ENCODE measurements around the gene CDC42EP4.

Gene CDC42EP4, protein sequence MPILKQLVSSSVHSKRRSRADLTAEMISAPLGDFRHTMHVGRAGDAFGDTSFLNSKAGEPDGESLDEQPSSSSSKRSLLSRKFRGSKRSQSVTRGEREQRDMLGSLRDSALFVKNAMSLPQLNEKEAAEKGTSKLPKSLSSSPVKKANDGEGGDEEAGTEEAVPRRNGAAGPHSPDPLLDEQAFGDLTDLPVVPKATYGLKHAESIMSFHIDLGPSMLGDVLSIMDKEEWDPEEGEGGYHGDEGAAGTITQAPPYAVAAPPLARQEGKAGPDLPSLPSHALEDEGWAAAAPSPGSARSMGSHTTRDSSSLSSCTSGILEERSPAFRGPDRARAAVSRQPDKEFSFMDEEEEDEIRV

DNA sequence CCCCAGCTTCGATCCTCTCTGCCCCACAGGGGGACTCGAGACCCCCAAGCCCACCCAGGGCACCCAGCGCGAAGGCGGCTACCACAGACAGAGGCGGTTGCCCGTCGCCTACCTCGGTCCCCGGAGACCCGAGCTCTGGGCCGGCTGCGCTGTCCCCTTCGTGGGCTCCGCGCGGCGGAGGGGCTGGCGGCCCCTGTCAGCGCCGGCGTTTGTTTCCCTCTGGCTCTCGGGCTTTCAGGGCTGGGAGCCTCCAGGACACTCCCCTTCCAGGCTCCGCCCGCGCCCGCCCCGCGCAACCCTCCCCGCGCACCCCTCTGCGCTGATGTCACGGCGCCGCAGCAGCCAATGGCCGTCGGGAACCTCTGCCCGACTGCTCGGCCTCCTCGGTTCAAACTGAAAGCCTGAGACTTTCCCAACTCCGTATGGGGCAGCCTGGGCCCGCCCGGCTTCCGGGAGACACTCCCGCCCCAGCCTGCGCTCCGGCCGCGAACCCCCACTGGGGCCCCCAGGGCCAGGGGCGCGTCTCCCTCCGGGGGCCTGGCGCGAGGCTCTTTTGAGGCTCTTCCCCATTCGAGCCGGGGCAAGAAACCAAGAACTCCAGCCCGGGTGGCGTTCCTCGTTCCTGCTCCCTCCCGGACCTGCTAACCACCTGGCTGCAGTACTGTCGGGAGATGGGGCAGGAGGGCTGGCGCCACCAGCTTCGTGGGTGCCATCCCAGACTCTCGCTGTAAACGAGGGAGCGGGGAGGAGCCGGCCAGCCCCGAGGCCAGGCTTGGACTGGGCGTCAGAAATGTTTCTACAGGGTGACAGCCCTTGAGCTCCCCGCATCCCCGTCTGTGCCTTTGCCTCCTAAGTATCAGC lies at the start of gene CDC42EP4:
Gene CDC42EP4, minus strand, starts transcription at position 221 of the 861 bp plus-strand sequence. CDS start 25,501 bp downstream, outside the sequence.
- peak; percentile 85 for DNase-seq

DNA sequence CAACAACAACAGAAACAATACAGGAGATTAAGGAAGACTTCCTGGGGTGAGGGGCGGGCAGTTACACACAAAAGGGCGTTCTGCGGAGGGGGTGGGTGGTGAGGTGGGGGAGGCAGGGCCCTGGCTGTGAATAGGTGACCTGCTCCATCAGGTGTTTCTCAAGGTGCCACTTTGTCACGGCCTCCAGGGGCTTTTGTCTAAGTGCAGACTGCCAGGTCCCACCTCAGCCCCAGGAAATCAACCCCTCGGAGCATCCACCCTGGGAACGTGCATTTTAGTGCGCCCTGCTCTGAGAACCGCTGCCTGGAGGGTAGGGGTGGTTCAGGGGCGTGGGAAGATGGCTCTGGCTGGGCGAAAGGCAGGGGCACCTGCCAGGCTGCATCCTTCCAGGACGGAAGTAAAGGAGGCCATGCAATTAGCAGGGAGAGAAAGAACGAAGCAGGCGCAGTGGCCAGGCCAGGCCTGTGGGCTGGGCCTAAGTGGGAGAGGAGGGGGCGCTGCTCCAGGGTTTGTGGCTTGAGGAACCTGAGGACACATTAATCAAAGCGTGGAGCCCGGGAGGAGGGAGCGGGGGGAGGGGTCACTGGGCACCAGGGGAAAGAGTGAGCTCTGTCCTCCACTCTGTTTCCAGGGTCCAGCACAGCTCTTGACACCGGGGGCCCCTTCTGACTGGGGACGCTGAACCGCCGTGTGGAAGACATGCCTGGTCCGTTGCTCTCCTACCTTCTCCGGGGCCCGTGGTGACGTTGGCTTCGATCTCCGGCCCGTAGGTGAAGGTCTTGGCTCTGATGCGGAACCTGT lies 49.4 kb upstream of the CDC42EP4 start:
- no peak for DNase-seq

DNA sequence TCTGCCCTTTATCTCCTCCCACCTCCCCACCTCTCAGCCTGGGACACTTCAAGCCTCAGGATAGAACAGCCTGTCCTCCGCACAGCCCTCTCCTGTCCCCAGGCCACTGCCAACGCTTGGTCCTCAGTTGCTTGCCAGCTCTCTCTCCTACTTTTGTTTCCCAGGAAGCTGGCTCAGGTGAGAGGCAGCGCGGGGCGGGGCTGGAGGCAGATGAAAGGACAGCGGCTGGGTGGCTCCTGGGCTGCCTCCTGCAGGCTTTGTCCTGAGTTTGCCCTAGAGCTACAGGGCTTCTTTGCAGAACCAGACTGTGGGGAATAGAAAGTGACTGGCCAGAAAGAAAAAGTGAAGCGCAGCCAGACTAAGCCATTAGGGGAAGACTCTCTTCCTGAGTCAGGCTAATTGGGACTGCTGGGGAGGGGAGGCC lies 48.2 kb upstream of the CDC42EP4 start:
- no peak for DNase-seq

DNA sequence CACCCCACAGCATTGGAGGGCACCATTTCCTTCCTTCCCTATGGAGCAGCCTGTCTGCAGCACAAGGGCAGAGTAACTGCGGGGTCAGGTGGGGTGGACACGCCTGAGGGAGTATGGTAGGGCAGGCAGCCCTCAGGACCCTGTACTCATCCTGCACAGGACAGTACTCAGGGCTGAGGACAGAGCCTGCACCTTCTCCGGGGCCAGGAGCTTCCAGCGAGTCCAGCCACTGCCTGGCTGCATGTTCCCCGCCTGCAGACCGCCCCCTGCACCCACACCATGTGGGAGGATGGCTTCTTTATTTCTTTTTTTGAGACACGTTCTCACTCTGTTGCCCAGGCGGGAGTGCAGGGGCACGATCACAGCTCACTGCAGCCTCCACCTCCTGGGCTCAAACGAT lies 47.6 kb upstream of the CDC42EP4 start:
- no peak for DNase-seq

GRCh38 chr17:73358668-73359067 lies 46.9 kb upstream of the CDC42EP4 start:
- DNase-seq: no peak

DNA sequence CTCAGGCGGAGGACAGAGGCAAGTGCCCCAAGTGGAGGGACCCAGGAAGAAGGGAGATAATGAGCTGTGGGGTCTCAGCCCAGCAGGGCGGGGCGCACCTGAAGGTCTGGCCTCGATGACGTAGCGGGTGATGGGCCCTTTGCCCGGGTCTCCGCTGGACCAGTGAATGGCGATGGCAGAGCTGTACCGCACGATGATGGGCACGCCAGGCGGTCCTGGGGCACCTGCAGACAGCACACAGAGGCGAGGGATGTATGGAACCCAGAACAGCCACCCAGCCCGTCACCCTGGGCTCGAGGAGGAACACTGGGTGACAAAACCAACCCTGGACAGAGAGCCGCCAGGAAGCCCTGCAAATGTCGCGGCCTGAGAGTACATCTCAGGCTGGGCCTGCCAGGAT lies 46.2 kb upstream of the CDC42EP4 start:
- DNase-seq: no peak

- DNase-seq: no peak
Measured at GRCh38 chr17:73357318-73357717, 45.5 kb upstream of the CDC42EP4 start.

DNA sequence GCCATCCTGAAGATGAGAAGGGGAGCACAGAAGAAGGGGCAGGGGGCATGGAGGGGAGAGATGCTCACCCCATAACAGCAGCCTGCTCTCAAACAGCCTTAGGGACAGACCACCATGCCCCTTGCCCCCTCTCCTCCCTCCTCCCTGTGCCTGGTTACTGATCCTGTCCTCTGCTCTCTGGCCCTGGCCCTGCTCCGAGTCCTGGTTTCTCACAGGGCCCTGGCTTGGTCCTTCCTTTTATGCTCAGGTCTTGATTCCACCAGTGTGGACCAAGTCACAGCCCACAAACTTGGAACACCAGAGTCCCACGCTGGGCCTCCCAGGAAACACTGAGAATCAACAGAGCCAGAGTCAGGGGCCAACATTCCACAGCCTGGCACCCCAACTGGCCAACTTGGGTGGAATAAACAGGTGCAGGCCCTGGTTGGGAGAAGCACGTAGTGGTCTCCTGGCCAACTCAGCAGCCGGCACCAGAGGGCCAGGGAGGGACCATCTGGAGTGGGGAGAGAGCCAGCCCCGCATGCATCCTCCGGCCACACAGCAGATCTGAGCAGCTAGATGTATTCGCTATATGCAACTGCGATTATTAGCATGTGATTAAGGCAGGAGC lies 44.9 kb upstream of the CDC42EP4 start:
- DNase-seq: no peak

DNA sequence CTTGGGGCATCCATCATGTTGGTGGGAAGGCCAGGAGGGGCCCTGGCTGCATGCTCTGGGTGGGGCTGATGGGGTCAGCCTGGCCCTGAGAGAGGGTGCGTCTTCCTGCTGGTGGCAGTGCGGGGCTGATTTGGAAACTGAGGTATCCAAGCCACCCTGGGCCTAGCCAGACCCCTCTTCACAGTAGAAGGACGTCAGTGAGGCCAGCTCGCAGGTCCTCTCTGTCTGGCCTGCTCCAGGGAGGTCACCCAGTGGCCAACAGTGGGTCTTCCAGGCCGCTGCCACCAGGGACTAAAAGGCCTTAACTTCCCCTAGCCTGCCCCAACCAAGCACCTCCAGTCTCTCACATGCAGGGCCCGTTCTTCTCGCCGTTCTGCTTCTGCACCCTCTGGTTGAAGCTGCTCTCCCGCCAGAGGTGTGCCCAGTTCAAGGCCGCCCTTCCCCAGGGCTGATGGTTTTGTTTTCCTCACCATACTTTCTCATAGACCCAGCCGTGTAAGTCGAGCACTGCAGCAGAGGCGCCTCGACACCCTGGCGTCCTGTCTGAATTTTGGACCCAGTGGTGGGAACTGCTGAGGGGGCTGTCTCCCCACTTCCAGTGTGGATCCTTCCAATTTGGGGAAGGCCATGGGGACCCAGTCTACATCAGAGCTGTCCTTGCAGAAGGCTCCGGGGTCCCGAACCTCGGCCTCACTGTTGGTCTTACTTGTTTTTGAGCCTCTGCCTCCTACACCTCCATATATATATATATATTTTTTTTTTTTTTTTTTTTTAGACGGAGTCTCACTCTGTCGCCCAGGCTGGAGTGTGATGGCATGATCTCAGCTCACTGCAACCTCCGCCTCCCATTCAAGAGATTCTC lies 42.9 kb upstream of the CDC42EP4 start:
- no peak for DNase-seq

GRCh38 chr17:73352261-73352660 lies 40.5 kb upstream of the CDC42EP4 start:
- no peak for DNase-seq

GRCh38 chr17:73351764-73352163 lies 40.0 kb upstream of the CDC42EP4 start:
- DNase-seq: no peak

DNA sequence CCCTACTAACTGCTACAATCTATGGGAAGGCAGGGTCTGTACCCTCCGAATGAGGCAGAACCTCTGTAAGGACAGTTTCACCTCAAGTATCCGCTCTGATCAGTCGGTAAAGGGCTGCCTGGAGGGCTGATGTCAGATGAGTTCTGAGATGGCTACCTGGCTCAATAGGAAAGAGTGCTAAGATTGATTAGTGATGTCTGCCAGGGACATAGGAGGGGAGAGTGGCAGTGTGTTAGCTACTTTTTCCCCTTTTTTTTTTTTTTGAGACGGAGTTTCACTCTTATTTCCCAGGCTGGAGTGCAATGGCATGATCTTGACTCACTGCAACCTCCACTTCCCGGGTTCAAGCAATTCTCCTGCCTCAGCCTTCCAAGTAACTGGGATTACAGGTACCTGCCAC lies 39.1 kb upstream of the CDC42EP4 start:
- no peak for DNase-seq

- DNase-seq: no peak
Measured at GRCh38 chr17:73349647-73350046, 37.8 kb upstream of the CDC42EP4 start.

DNA sequence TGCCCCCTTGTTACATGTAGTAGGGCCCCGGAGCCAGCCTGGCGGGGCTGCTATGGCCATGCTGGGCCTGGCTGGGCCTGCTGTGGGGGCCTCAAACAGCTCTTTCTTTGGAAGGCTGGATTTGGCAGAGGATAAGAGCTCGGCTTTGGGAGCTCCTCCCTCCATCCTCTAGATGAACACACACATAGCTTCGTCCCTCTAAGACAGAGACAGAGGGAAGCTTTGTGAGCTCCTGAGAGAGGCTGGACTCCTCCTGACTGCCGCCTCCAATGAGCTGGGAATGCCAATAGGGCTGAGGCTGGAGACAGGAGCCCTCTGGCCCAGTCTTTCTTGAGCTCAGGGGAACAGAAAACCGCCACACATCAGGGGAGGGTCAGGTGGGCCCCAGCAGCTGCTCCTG lies 37.3 kb upstream of the CDC42EP4 start:
- DNase-seq: no peak

GRCh38 chr17:73348829-73349095 lies 37.0 kb upstream of the CDC42EP4 start:
- DNase-seq: no peak

GRCh38 chr17:73348018-73348828 lies 36.4 kb upstream of the CDC42EP4 start:
- DNase-seq: no peak

DNA sequence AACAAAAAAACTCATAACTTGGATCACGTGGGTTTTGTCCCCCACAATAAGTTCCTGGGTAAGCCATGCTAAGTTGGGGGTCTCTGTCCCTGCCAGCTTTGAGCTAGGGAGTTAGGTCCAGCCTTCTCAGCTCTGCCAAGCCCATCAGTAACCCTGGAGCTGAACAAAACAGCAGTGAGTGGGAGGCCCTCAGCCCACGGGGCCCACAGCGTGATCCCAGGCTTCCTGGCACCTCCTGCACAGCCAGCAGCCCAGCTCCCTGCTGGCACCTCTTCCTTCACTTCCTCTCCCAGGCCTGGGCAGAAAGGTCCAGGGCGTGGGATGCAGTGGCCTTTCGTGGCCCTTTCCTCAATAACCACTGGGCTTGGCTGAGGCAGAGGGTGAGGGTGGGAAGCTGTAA lies 35.5 kb upstream of the CDC42EP4 start:
- DNase-seq: no peak

GRCh38 chr17:73346501-73347162 lies 34.8 kb upstream of the CDC42EP4 start:
- DNase-seq: no peak

GRCh38 chr17:73343739-73344454 lies 32.1 kb upstream of the CDC42EP4 start:
- peak; percentile 68 for DNase-seq

DNA sequence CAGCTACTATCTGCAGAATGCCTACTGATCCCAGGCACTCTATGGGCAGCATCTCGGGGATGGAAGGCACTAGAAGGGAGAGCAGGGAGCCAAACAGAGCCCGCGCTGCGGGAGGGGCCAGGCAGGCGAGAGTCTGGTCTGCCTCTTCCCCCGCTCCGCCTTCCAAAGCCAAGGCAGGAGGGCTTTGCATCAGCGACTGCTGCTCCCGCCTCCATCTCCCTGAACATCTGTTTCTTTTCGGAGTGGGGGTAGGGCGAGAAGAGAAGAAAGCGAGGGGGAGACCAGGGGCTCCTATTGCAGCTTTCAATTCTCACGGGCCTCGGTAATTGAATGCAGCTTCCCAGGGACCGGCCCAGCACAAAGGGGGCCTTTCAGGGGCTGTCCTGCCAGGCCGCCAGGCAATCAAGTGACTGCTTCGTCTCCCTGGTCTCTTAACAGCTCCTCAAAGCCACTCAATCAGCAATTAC lies 31.4 kb upstream of the CDC42EP4 start:
- peak; percentile 95 for DNase-seq

All from NCI-H2171 treated with DMSO at 0.1 percent for 48 hours (cell line).